Measurements from ENCODE around the gene CMSS1.

The CMSS1 gene

DNA sequence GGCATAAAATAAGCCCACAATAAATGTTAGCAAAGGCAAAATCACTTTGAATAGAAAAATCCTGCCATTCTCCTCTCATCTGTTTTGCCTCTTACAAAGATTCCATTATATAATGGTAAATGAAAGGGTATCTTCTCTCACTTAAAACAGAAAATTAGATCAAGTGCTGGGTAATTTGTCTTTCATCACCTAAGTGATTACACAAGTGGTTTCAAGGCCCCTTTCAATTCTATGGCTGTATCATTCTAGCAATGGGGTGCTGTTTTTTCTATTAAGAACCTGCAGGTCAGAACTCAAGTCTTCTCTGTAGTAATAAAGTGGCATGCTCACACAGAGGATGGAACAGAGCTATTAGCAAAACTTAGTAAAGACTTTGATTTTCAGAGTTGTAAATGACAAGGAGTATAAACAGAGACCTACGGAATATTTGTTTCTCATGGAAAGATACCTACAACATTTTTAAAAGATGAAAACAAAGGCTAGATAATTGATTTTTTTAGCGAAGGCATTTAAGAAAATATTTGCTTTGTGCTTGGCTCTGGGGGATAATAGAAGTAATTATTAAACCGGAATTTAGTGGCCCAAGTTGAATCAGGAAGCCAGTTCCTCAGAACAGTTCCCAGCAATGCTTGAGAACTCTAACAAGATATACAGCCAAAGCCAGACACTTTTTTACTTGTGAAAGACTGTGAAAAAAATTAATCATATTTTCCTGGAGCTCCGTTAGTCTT lies 137.4 kb downstream of the CMSS1 start:
- DNase-seq (ENCODE audit: insufficient read length, low spot score) (no peak), FAIRE-seq (no peak)
- TF ChIP-seq, protein P1, sequence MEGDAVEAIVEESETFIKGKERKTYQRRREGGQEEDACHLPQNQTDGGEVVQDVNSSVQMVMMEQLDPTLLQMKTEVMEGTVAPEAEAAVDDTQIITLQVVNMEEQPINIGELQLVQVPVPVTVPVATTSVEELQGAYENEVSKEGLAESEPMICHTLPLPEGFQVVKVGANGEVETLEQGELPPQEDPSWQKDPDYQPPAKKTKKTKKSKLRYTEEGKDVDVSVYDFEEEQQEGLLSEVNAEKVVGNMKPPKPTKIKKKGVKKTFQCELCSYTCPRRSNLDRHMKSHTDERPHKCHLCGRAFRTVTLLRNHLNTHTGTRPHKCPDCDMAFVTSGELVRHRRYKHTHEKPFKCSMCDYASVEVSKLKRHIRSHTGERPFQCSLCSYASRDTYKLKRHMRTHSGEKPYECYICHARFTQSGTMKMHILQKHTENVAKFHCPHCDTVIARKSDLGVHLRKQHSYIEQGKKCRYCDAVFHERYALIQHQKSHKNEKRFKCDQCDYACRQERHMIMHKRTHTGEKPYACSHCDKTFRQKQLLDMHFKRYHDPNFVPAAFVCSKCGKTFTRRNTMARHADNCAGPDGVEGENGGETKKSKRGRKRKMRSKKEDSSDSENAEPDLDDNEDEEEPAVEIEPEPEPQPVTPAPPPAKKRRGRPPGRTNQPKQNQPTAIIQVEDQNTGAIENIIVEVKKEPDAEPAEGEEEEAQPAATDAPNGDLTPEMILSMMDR (IDR thresholded peaks at IDR 0.05; ENCODE audit: insufficient read depth, missing control alignments) = no peak

DNA sequence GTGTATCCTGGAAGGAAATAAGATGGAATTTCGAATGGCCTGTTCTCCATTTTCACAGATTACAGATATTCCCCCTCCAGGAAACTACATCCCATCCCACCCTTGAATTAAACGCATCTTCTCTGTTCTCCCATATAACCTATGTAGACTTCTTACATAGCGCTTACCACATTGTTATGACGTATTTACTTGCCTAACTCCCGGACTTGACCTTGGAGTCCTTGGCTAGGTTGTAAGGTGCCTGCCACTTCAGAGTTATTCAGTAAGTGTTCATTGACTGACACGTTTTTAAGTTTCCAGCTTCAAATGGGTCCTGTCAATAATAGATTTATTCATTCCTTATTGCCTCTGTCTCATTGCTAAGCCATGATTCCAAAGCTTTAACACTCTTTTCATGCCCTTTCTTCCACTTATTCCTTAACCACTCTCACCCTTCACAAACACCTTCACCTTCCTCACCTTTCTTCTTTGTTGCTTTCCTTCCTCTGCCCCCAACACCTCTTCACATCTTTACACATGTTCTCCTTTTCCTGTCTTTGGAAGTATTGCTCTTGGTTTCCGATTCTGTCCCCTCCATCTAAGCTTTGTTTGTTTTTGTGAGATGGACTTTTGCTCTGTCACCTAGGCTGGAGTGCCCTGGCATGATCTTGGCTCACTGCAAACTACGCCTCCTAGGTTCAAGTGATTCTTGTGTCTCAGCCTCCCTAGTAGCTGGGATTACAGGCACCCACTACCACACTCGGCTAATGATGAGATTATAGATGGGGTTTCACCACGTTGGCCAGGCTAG lies 138.3 kb downstream of the CMSS1 start:
- TF ChIP-seq, protein P1 (IDR thresholded peaks at IDR 0.05; ENCODE audit: insufficient read depth, missing control alignments) = no peak
- DNase-seq (ENCODE audit: insufficient read length, low spot score) = no peak
- FAIRE-seq = no peak

DNA sequence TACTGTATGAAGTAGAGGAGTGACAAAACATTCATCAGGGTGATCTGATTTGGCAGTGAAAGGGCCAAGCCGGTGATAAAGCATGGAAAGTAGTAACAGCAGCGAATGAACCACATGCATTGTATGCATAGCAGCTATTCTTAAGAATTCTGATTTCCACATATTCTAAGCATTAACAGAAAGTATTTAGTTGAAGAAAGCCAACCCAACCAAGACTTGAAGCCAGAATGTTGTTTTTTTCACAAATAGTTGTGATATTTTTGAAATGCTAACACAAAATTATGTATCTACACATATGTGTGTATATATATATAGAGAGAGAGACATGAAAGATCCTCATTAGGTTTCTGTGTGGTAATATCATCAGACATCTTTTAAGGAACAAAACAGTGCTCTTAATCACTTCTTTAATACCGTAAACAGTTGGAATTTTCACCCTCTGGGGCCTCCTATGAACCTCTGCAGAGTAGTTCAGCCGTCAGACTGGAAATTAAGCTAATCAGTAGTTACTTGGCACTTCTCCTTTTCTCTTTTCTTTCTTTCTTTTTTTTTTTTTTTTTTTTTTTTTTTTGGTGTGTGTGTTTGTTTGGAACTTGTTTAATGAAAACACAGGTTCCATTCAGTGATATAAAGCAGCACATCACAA lies 139.6 kb downstream of the CMSS1 start:
- TF ChIP-seq, protein P1 (IDR thresholded peaks at IDR 0.05; ENCODE audit: insufficient read depth, missing control alignments) = no peak
- DNase-seq (ENCODE audit: insufficient read length, low spot score) (no peak), FAIRE-seq (no peak)

DNA sequence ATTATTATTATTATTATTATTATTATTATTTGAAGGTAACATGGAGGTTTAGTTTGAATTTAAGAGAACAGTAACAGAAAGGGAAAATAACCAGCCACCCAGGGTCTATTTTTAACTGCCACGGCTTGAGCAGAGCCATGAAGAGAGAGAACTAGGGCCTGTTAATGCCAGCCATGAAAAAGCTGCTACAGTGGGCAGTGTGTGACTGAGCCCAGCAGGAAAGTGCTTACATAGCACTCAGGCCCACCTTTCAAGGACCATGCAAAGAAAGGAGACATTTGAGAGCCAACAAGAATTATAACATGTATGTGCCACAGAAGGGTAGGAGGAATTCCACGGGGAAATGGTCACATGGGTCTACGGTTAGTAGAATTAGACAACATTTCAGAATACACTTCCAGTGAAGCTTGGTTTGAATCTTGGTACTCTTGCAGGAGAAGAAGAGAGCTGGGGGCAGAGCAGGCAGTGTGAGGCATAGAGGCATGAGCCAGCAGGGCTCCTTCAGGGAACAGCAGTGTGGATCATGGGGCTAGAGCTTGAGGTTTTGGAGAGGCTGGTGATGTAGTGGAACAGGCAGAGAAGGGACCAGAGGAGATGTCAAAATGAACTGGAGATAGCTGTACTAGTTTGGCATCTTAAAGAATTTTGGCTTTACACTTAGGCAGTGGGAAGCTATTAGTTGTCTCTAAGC lies 140.7 kb downstream of the CMSS1 start:
- FAIRE-seq = no peak
- TF ChIP-seq, protein P1 (IDR thresholded peaks at IDR 0.05; ENCODE audit: insufficient read depth, missing control alignments) = no peak

DNA sequence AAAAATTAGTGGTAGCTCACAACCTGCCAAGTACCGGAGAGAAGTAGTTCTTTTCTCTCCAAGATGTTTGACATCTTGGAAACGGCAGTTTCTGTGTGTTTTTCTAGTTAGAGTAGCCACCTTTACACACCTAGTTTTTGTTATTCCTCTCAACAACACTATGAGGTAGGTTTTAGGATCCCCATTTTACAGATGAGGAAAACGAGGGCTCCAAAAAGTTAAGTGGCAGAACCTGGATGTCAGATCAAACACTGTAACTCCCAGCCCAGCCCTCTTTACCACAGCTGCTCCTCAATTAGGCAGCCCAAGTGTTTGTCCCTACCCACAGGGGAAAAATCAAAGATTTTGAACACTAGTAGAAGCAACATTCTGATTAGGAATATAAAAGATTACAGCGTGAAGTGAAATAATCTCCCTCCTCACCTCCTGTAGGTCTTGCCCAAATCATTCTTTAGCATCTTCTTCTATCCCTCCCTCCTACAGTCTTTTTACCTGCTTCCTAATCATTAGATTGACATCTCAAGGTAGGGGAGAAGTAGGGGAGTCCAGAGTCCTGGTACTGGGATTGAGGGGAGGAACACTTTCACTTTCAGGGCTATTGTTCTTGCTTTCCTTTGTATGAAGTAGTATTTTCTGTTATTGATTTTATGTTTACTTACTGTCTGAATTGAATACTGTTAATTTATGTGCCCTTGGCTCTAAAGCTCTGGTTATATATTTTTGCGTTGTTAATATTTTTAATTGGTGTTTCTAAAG lies 142.6 kb downstream of the CMSS1 start:
- no peak for FAIRE-seq
- no peak for DNase-seq (ENCODE audit: insufficient read length, low spot score)
- TF ChIP-seq, protein P1 (IDR thresholded peaks at IDR 0.05; ENCODE audit: insufficient read depth, missing control alignments) = no peak

More for the DNA sequence above, 140.7 kb downstream of the CMSS1 start:
- DNase-seq (ENCODE audit: insufficient read length, low spot score) = no peak

DNA sequence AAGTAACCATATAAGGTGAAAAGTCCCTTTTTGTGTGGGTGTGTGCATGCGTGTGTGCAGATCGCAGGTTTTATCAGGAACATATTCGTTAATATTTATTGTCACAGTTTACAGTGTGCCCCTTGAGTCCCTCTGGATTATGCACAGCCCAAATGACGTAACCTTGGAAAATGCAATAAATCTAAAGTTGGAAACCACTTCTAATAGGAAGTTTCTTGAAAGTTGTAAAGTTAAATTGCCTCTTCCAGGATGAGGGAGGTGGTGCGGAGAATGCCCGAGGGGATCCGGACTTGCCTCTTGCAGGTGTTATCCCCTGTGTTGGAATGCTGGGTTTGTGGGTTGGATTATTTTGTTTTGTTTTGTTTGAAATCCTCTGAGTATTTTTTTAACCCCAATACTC lies 143.3 kb downstream of the CMSS1 start:
- no peak for DNase-seq (ENCODE audit: insufficient read length, low spot score)

More for the DNA sequence above, 143.3 kb downstream of the CMSS1 start:
- TF ChIP-seq, protein P1 (IDR thresholded peaks at IDR 0.05; ENCODE audit: insufficient read depth, missing control alignments) = no peak
- no peak for FAIRE-seq

Data from D721Med (cell line).